ENCODE data around the gene ARID3B. TPM values are rescaled to one million over a fixed set of nuclear protein-coding genes. Genes with fewer than 3 reads are reported as not detected.

ARID3B gene
- total RNA-seq, 4 donors from 2014 or later, result 3.6 to 6.8 (median 6.7) TPM

DNA sequence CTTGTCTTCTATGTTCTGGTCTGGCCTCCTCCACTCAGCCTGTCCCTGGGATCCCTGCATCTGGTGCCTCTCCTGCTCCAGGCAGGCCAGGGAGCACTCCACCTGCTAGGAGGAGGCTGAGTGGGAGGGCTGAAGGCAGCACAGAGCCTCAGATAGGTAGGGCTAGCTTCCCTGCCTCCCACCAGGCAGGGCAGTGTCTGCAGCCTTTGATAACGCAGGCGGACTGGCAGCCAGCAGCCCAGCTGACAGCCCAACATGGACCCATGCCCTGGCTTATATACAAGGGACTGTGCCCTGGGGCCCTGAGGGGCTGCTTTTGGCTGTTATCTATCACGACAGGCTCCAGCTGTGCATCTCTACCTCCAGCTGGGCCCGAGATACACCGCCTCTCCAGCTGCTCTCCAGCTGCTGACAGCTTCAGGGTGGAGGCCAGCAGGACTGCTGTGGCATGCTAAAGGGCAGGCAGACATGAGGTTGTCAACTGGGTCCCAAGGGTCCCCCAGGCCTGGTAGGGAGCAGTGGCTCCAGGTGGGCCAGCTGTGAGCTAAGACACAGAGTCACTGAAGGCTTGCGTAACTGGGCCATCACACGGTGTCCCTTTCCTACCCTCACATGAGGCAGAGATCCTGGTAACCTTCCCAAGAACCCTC lies 69.4 kb downstream of the ARID3B start:
- DNase-seq (ENCODE audit: extremely low spot score), result no peak
- Histone ChIP-seq H3K27ac (replicated peaks in 1 of 4) (no peak overlapping the region), H3K36me3 (peaks cover 0 to 5% (median 0%) of the 10 kb centered on the region in 4 donors), H3K4me1 (peaks cover 9 to 18% (median 16%) of the 10 kb centered on the region in 4 donors), H3K9me3 (no peaks in the 10 kb centered on the region), H3K27me3 (no peaks in the 10 kb centered on the region), H3K4me3 (no peak overlapping the region)
- WGBS, result 75% methylated on average over 2 of the region's 7 CpGs
- intact Hi-C loops (cut with DNase I), result loop anchor here (5.0 kb wide), 1 partner anchor 148 kb away; the partner anchor contains the start of gene UBL7
- TF ChIP-seq POLR2AphosphoS5 (IDR thresholded peaks at IDR 0.05) (no peak), POLR2A (IDR thresholded peaks at IDR 0.05; ENCODE audit: low read depth) (no peak), EP300 (IDR thresholded peaks at IDR 0.05) (no peak)
- TF ChIP-seq, protein P1, sequence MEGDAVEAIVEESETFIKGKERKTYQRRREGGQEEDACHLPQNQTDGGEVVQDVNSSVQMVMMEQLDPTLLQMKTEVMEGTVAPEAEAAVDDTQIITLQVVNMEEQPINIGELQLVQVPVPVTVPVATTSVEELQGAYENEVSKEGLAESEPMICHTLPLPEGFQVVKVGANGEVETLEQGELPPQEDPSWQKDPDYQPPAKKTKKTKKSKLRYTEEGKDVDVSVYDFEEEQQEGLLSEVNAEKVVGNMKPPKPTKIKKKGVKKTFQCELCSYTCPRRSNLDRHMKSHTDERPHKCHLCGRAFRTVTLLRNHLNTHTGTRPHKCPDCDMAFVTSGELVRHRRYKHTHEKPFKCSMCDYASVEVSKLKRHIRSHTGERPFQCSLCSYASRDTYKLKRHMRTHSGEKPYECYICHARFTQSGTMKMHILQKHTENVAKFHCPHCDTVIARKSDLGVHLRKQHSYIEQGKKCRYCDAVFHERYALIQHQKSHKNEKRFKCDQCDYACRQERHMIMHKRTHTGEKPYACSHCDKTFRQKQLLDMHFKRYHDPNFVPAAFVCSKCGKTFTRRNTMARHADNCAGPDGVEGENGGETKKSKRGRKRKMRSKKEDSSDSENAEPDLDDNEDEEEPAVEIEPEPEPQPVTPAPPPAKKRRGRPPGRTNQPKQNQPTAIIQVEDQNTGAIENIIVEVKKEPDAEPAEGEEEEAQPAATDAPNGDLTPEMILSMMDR (IDR thresholded peaks at IDR 0.05), result no peak

DNA sequence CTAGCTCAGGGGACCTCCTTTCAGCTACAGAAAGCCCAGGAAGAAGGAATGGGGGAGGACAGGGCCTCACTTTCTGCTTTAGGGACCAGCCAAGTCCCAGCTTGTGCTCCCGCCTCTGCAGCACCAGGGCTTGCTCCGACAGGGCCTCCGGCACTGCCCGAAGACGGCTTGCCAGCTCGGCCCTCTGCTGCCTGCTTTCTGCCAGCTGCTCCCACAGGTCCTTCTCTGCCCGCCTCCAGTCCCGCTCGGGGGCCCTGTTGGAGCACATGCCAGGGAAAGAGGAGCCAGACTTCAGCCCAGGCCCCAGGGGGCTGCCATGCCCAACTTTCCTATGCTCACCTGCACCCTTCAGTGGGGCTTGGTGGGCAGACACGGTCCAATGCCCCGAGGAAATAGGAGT lies 70.3 kb downstream of the ARID3B start:
- no peaks in the 10 kb centered on the region for H3K9me3 ChIP-seq
- H3K27ac ChIP-seq (replicated peaks in 1 of 4), result no peak overlapping the region
- intact Hi-C loops (cut with DNase I), result loop anchor here (5.0 kb wide), 1 partner anchor 149 kb away; the partner anchor contains the start of gene UBL7
- no peak for DNase-seq (ENCODE audit: extremely low spot score)
- no peak for TF ChIP-seq EP300 (IDR thresholded peaks at IDR 0.05)
- no peak for TF ChIP-seq POLR2A (IDR thresholded peaks at IDR 0.05; ENCODE audit: low read depth)
- no peak for TF ChIP-seq POLR2AphosphoS5 (IDR thresholded peaks at IDR 0.05)
- TF ChIP-seq, protein P1 (IDR thresholded peaks at IDR 0.05), result no peak
- no peaks in the 10 kb centered on the region for H3K27me3 ChIP-seq
- no CpG with 5 or more reads among the region's 11 CpGs for WGBS
- H3K4me3 ChIP-seq, result no peak overlapping the region
- peaks cover 12 to 21% (median 16%) of the 10 kb centered on the region in 4 donors for H3K4me1 ChIP-seq
- H3K36me3 ChIP-seq, result peaks cover 0 to 5% (median 0%) of the 10 kb centered on the region in 4 donors

DNA sequence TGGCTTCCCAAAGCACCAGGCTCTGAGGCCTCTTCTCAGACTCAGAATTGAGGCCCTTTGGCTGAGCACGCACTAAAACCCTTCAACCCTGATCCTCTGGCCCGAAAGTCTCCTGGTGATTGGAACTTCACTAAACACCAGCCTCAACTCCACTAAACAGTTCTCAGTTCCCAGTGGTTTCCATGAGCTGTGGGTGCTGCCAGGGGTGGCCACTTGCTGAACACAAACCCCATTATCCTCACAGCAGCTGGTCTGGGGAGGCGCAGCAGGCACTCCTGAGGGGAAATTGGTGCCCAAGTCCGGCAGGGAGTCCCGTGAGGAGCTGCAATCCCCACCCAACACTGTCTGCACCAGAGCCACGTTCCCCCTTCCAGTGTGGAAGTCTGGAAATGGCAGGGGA lies 70.8 kb downstream of the ARID3B start:
- WGBS, result 83% methylated on average over 1 of the region's 6 CpGs

DNA sequence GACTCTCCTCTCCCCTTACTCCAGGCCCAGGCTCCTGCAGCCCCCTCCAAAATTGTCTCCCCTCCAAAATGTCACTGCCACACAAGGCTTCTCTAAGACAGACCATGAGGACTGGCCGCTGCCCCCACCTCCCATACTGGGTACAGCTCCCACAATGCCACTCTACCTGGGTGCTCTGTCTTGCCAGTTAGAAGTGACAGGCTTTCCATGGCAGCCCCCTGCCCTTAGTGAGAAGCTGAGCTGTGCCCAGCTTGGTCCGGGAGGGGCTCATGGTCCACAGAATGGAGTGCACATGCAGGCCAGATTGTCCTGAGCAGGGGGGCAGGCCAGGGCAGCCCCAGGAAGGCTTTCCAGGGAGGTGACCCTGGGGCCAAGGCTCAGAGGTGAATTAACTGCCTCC lies 71.7 kb downstream of the ARID3B start:
- intact Hi-C loops (cut with DNase I), result loop anchor here (5.0 kb wide), 1 partner anchor 150 kb away; the partner anchor contains the start of gene UBL7
- Histone ChIP-seq H3K27ac (replicated peaks in 1 of 4) (no peak overlapping the region), H3K27me3 (no peaks in the 10 kb centered on the region), H3K4me1 (peaks cover 25 to 35% (median 28%) of the 10 kb centered on the region in 4 donors), H3K36me3 (peaks cover 0 to 5% (median 0%) of the 10 kb centered on the region in 4 donors), H3K9me3 (no peaks in the 10 kb centered on the region), H3K4me3 (no peak overlapping the region)
- no peak for TF ChIP-seq POLR2AphosphoS5 (IDR thresholded peaks at IDR 0.05)
- TF ChIP-seq, protein P1 (IDR thresholded peaks at IDR 0.05), result no peak
- no peak for TF ChIP-seq POLR2A (IDR thresholded peaks at IDR 0.05; ENCODE audit: low read depth)
- no peak for TF ChIP-seq EP300 (IDR thresholded peaks at IDR 0.05)
- 94% methylated on average over 2 of the region's 2 CpGs for WGBS
- DNase-seq (ENCODE audit: extremely low spot score), result no peak

More for the DNA sequence above, 70.8 kb downstream of the ARID3B start:
- H3K9me3 ChIP-seq, result no peaks in the 10 kb centered on the region
- DNase-seq (ENCODE audit: extremely low spot score), result no peak
- no peak overlapping the region for H3K27ac ChIP-seq (replicated peaks in 1 of 4)
- H3K36me3 ChIP-seq, result peaks cover 0 to 5% (median 0%) of the 10 kb centered on the region in 4 donors
- TF ChIP-seq EP300 (IDR thresholded peaks at IDR 0.05), result no peak
- no peak for TF ChIP-seq POLR2A (IDR thresholded peaks at IDR 0.05; ENCODE audit: low read depth)
- no peak for TF ChIP-seq POLR2AphosphoS5 (IDR thresholded peaks at IDR 0.05)
- TF ChIP-seq, protein P1 (IDR thresholded peaks at IDR 0.05), result no peak
- no peak overlapping the region for H3K4me3 ChIP-seq
- H3K4me1 ChIP-seq, result peaks cover 17 to 26% (median 20%) of the 10 kb centered on the region in 4 donors
- no peaks in the 10 kb centered on the region for H3K27me3 ChIP-seq
- intact Hi-C loops (cut with DNase I), result loop anchor here (5.0 kb wide), 1 partner anchor 150 kb away; the partner anchor contains the start of gene UBL7
